GM23338 (cell line): ENCODE results near the gene DLG2.

Experiments used
- EZH2 ChIP-seq: fragments of 200-600 bp; sonication (generic); IDR thresholded peaks from one replicate; pipeline ENCODE4 v1.8.0; 2017; ENCODE audit warnings: antibody characterized with exemption, mild to moderate bottlenecking, low read depth; ENCODE audit not compliant: unreplicated experiment
- EZH2phosphoT487 ChIP-seq: fragments of 200-600 bp; sonication (generic); IDR thresholded peaks from one replicate; pipeline ENCODE4 v1.8.1; 2018; ENCODE audit warnings: antibody characterized with exemption; ENCODE audit not compliant: unreplicated experiment
- POLR2AphosphoS5 ChIP-seq: IDR thresholded peaks from 2 replicates; pipeline ENCODE4 v1.6.1; 2016; ENCODE audit warnings: antibody characterized with exemption, low read depth
- STAT1 ChIP-seq: IDR thresholded peaks from one replicate; pipeline ENCODE4 v1.6.1; 2016; ENCODE audit warnings: antibody characterized with exemption; ENCODE audit not compliant: unreplicated experiment
- TF ChIP-seq, protein P1 (sequence below), 2 experiments: fragments of 200-600 bp in 1 of 2; sonication (generic) in 1 of 2; conservative IDR thresholded peaks; 2 replicates each; pipeline versions ENCODE4 v1.5.1 to v1.6.1; 2016 to 2017; ENCODE audit warnings: antibody characterized with exemption in 2 of 2, low read depth in 2 of 2, mild to moderate bottlenecking in 2 of 2, moderate library complexity in 1 of 2
- TF ChIP-seq, protein P2 (sequence below): IDR thresholded peaks from one replicate; pipeline ENCODE4 v1.6.1; 2018; ENCODE audit warnings: antibody characterized with exemption; ENCODE audit not compliant: unreplicated experiment

DNA sequence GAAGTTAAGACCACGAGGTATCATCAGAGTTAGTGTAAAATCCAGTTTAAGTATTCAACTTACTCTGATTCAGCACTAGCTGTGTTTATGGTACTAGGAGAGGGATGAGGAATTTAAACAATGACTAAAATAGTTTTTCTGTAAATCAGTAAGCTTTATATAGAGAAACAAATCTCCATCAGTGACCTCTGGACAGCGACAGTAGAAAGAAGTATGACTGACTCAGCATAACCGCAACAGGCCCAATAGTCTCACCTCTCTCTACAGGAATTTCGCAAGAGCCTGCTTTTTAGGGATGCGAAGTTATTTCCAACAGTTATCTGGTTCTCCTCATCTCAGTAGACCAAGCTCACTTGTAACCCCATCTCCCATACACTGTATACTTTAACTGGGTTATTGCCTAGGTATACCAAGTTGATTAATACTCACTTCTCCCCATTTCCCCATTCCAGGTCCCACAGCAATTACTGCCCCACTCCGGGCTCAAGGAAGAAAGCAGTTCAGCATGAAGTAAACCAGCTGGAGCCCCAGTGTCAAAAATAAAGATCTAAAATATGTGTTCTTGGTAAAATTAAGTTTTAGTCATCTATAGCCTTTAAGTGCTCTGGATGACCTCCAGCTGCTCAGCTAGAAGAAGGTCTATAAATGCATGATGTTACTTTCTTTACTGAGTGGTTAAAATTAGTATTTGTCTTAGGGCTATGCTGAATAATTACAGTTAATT lies 1570.3 kb downstream of the DLG2 start:
- TF ChIP-seq, protein P1, sequence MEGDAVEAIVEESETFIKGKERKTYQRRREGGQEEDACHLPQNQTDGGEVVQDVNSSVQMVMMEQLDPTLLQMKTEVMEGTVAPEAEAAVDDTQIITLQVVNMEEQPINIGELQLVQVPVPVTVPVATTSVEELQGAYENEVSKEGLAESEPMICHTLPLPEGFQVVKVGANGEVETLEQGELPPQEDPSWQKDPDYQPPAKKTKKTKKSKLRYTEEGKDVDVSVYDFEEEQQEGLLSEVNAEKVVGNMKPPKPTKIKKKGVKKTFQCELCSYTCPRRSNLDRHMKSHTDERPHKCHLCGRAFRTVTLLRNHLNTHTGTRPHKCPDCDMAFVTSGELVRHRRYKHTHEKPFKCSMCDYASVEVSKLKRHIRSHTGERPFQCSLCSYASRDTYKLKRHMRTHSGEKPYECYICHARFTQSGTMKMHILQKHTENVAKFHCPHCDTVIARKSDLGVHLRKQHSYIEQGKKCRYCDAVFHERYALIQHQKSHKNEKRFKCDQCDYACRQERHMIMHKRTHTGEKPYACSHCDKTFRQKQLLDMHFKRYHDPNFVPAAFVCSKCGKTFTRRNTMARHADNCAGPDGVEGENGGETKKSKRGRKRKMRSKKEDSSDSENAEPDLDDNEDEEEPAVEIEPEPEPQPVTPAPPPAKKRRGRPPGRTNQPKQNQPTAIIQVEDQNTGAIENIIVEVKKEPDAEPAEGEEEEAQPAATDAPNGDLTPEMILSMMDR (conservative IDR thresholded peaks at IDR 0.05; ENCODE audit: low read depth in 2 of 2), result no peak
- TF ChIP-seq EZH2phosphoT487, result no peak
- TF ChIP-seq, protein P2, sequence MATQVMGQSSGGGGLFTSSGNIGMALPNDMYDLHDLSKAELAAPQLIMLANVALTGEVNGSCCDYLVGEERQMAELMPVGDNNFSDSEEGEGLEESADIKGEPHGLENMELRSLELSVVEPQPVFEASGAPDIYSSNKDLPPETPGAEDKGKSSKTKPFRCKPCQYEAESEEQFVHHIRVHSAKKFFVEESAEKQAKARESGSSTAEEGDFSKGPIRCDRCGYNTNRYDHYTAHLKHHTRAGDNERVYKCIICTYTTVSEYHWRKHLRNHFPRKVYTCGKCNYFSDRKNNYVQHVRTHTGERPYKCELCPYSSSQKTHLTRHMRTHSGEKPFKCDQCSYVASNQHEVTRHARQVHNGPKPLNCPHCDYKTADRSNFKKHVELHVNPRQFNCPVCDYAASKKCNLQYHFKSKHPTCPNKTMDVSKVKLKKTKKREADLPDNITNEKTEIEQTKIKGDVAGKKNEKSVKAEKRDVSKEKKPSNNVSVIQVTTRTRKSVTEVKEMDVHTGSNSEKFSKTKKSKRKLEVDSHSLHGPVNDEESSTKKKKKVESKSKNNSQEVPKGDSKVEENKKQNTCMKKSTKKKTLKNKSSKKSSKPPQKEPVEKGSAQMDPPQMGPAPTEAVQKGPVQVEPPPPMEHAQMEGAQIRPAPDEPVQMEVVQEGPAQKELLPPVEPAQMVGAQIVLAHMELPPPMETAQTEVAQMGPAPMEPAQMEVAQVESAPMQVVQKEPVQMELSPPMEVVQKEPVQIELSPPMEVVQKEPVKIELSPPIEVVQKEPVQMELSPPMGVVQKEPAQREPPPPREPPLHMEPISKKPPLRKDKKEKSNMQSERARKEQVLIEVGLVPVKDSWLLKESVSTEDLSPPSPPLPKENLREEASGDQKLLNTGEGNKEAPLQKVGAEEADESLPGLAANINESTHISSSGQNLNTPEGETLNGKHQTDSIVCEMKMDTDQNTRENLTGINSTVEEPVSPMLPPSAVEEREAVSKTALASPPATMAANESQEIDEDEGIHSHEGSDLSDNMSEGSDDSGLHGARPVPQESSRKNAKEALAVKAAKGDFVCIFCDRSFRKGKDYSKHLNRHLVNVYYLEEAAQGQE, result no peak
- no peak for TF ChIP-seq POLR2AphosphoS5
- TF ChIP-seq EZH2, result no peak
- TF ChIP-seq STAT1, result no peak
